Measurements from ENCODE around the gene ZNF519.

- TF ChIP-seq POLR2A (IDR thresholded peaks at IDR 0.05), result no peak
- no peak for TF ChIP-seq CTCF (IDR thresholded peaks at IDR 0.05)
These were observed 38.8 kb downstream of the ZNF519 start for GRCh38 chr18:14093307-14093915.
